T-cell (primary cell): ENCODE data around the gene C6orf120. TPM values are rescaled to one million over a fixed set of nuclear protein-coding genes. Genes with fewer than 3 reads are reported as not detected.

ENCODE experiments used
- ATAC-seq, 4 experiments: fragments of 200-7000 bp in 3 of 4; fragments of 150-1000 bp in 1 of 4; cut with Tn5 transposase; replicated peaks in 1 of 4; 1 replicate in 3 of 4; 2 replicates in 1 of 4; pipeline ENCODE4 v1.10.0; 2021; ENCODE audit warnings: moderate library complexity in 3 of 4, mild to moderate bottlenecking in 2 of 4, moderate number of reproducible peaks in 1 of 4
- CTCF ChIA-PET, 2 donors: fragments of 300-600 bp; sonication (Branson Sonifier 250); formaldehyde crosslinking; loops; one replicate each; lab custom pipeline; 2022; ENCODE audit warnings: antibody characterized with exemption in 2 of 2; lab: Charles Lee
- POLR2A ChIA-PET, 2 donors: fragments of 300-600 bp; sonication (Branson Sonifier 250); formaldehyde crosslinking; loops; one replicate each; lab custom pipeline; 2022; ENCODE audit warnings: antibody characterized with exemption in 2 of 2; lab: Charles Lee
- DNase-seq, 35 experiments: peaks; one replicate each; pipeline versions ENCODE4 v3.0.0 to v3.0.0-alpha.2; 2013 to 2023
- H3K27ac ChIP-seq: one replicate; pipeline ENCODE4 v1.5.1; 2013; ENCODE audit warnings: low read length
- H3K27me3 ChIP-seq, 2 experiments: replicated peaks in 1 of 2; 1 replicate in 1 of 2; 2 replicates in 1 of 2; pipeline versions ENCODE4 v1.6.1 to v1.7.0; 2013; ENCODE audit warnings: low read length in 1 of 2, mixed read lengths in 1 of 2; ENCODE audit not compliant: control insufficient read depth in 2 of 2, insufficient read depth in 2 of 2; ENCODE audit errors: extremely low read depth in 1 of 2
- H3K36me3 ChIP-seq, 2 donors: 1 replicate in 1 of 2; 2 replicates in 1 of 2; pipeline versions ENCODE4 v1.6.1 to v1.7.0; 2013; ENCODE audit warnings: low read length in 1 of 2; ENCODE audit not compliant: control insufficient read depth in 2 of 2, insufficient read depth in 1 of 2; ENCODE audit errors: extremely low read depth in 1 of 2
- H3K4me1 ChIP-seq, 2 experiments: 1 replicate in 1 of 2; 2 replicates in 1 of 2; pipeline versions ENCODE4 v1.6.1 to v1.7.0; 2013; ENCODE audit warnings: low read length in 2 of 2, mixed read lengths in 1 of 2; ENCODE audit not compliant: insufficient read depth in 2 of 2, control insufficient read depth in 1 of 2; ENCODE audit errors: extremely low read depth in 1 of 2
- H3K4me3 ChIP-seq, 2 donors: 1 replicate in 1 of 2; 2 replicates in 1 of 2; pipeline versions ENCODE4 v1.5.1 to v1.7.0; 2013; ENCODE audit warnings: mild to moderate bottlenecking in 2 of 2, low read length in 1 of 2, moderate library complexity in 1 of 2; ENCODE audit not compliant: control insufficient read depth in 1 of 2; ENCODE audit errors: extremely low read depth in 1 of 2
- H3K9me3 ChIP-seq: 2 replicates; pipeline ENCODE4 v1.7.0; 2013
- H3K27ac Mint-ChIP-seq, 2 donors: one replicate each; pipeline ENCODE4 v1.8.0; 2020 to 2021; ENCODE audit warnings: mild to moderate bottlenecking in 2 of 2, mixed read lengths in 2 of 2
- H3K27me3 Mint-ChIP-seq, 2 donors: one replicate each; pipeline ENCODE4 v1.8.0; 2021 to 2022; ENCODE audit warnings: mixed read lengths in 2 of 2
- H3K36me3 Mint-ChIP-seq: one replicate; pipeline ENCODE4 v1.8.0; 2021; ENCODE audit warnings: mixed read lengths
- H3K4me1 Mint-ChIP-seq, 3 donors: one replicate each; pipeline ENCODE4 v1.8.0; 2020 to 2022; ENCODE audit warnings: mixed read lengths in 3 of 3, mild to moderate bottlenecking in 1 of 3
- H3K4me3 Mint-ChIP-seq, 3 donors: one replicate each; pipeline ENCODE4 v1.8.0; 2020 to 2022; ENCODE audit warnings: mild to moderate bottlenecking in 3 of 3, mixed read lengths in 3 of 3, moderate library complexity in 3 of 3
- H3K9me3 Mint-ChIP-seq, 3 donors: one replicate each; pipeline ENCODE4 v1.8.0; 2020 to 2022; ENCODE audit warnings: mixed read lengths in 3 of 3
- WGBS: methylation state at CpG from one replicate; pipeline ENCODE4 v1.1.5; 2013; ENCODE audit warnings: missing lambda C conversion rate; ENCODE audit not compliant: insufficient coverage; 5-methylcytosine and 5-hydroxymethylcytosine counted together
- total RNA-seq, 35 experiments: library from RNA in 6 of 35; stranded (reverse) in 6 of 35; fragments of 120-200 nt in 1 of 35; gene quantifications; one replicate each; pipeline versions ENCODE4 v1.2.1 to v1.2.4 and lab custom pipeline; 2013 to 2026

Gene C6orf120
- total RNA-seq, 5 donors from 2014 or later (not counting 1 experiment from before 2014, with no cell fraction given): 17.6 to 30.7 (median 26.2) TPM

DNA sequence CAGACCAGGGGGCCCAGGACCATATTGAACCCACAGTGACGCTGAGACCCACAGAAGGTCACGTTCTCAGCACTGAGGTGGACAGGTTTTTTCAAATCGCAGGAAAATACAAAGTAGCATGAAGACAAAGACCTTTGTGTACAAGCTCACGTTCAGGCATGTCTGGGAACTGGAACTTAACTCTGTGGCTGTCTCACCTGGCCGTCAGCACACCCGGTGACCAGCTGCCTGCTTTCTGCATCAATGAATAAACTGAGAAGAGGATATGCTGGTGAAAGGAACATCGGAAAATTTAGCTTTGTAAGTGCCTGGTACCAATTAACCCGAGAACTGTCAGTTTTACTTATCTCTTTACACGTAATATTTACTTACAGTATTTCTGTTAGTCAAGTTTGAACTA is 36.6 kb upstream of the C6orf120 start:
- WGBS: 69% methylated on average over 4 of the region's 9 CpGs
- peaks cover 52% of the 10 kb centered on the region for H3K36me3 Mint-ChIP-seq

DNA sequence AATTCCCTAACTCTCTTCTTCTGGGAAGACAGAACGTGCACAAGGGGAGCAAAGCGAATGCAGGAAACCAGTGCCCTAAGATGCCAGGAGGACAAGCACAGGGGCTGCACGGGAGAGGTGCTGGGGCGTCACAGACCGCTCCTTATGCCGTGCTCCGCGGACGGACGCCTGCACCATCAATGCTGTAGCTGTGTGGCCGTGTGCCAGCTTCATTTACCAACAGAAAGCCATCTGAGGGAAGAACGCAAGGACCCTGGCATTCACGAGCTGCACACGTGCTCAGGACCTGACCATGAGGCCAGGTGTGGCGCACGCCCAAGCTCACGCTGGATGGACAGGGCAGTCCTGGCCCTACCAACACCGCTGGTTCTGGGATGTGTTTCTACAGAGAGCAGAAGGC is 35.5 kb upstream of the C6orf120 start:
- no peaks in the 10 kb centered on the region for H3K27me3 ChIP-seq
- ChIA-PET CTCF (no interaction called here), POLR2A (no interaction called here)
- H3K4me1 ChIP-seq: no peaks in the 10 kb centered on the region
- peaks cover 5 to 8% of the 10 kb centered on the region in 2 donors for H3K36me3 ChIP-seq
- Mint-ChIP-seq H3K4me1 (peaks cover 0 to 13% (median 7%) of the 10 kb centered on the region in 3 donors), H3K9me3 (no peaks in the 10 kb centered on the region), H3K27me3 (no peaks in the 10 kb centered on the region), H3K27ac (no peak overlapping the region), H3K4me3 (no peak overlapping the region), H3K36me3 (peaks cover 55% of the 10 kb centered on the region)
- no peak for DNase-seq
- H3K9me3 ChIP-seq: no peaks in the 10 kb centered on the region
- no peak overlapping the region for H3K27ac ChIP-seq
- no peak overlapping the region for H3K4me3 ChIP-seq
- 96% methylated on average over 18 of the region's 18 CpGs for WGBS
- ATAC-seq: no peak

More for the DNA sequence above, 36.6 kb upstream of the C6orf120 start:
- no peak overlapping the region for H3K4me3 ChIP-seq
- CTCF ChIA-PET: no interaction called here
- H3K9me3 Mint-ChIP-seq: no peaks in the 10 kb centered on the region
- peaks cover 0 to 10% (median 5%) of the 10 kb centered on the region in 3 donors for H3K4me1 Mint-ChIP-seq
- no peak for DNase-seq
- no peaks in the 10 kb centered on the region for H3K27me3 Mint-ChIP-seq
- H3K27ac ChIP-seq: no peak overlapping the region
- no peak overlapping the region for H3K4me3 Mint-ChIP-seq
- POLR2A ChIA-PET: no interaction called here
- peaks cover 8% of the 10 kb centered on the region in 2 donors for H3K36me3 ChIP-seq
- no peaks in the 10 kb centered on the region for H3K9me3 ChIP-seq
- no peaks in the 10 kb centered on the region for H3K27me3 ChIP-seq
- ATAC-seq: no peak
- H3K27ac Mint-ChIP-seq: no peak overlapping the region
- no peaks in the 10 kb centered on the region for H3K4me1 ChIP-seq

DNA sequence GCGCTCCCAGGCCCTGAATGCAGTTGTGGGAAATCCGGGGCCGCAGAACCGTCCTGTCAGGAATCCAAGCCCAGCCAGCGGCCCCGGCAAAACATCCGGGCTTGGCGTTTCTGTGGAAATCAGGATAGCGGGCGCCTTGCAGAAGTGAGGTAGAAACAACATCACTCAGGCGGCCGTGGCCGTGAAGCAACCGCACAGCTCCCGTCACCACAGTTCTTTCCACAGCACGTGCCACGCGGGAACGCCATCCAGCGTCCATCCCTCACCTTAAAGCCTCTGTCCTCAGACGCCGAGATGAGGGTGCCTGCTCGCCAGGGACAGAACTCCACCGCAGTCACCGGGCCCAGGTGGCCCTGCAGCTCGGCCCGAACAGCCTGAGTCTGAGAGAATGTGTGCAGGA is 34.2 kb upstream of the C6orf120 start:
- no peaks in the 10 kb centered on the region for H3K9me3 Mint-ChIP-seq
- no peak overlapping the region for H3K27ac Mint-ChIP-seq
- no peak overlapping the region for H3K4me3 Mint-ChIP-seq
- H3K9me3 ChIP-seq: no peaks in the 10 kb centered on the region
- H3K36me3 Mint-ChIP-seq: peaks cover 57% of the 10 kb centered on the region
- H3K27me3 ChIP-seq: no peaks in the 10 kb centered on the region
- ChIA-PET POLR2A (no interaction called here), CTCF (no interaction called here)
- H3K27me3 Mint-ChIP-seq: no peaks in the 10 kb centered on the region
- no peak for DNase-seq
- H3K27ac ChIP-seq: no peak overlapping the region
- ATAC-seq: no peak
- H3K4me1 ChIP-seq: no peaks in the 10 kb centered on the region
- peaks cover 4 to 11% of the 10 kb centered on the region in 2 donors for H3K36me3 ChIP-seq
- 97% methylated on average over 21 of the region's 27 CpGs for WGBS
- H3K4me3 ChIP-seq: no peak overlapping the region
- H3K4me1 Mint-ChIP-seq: peaks cover 0 to 16% (median 7%) of the 10 kb centered on the region in 3 donors

DNA sequence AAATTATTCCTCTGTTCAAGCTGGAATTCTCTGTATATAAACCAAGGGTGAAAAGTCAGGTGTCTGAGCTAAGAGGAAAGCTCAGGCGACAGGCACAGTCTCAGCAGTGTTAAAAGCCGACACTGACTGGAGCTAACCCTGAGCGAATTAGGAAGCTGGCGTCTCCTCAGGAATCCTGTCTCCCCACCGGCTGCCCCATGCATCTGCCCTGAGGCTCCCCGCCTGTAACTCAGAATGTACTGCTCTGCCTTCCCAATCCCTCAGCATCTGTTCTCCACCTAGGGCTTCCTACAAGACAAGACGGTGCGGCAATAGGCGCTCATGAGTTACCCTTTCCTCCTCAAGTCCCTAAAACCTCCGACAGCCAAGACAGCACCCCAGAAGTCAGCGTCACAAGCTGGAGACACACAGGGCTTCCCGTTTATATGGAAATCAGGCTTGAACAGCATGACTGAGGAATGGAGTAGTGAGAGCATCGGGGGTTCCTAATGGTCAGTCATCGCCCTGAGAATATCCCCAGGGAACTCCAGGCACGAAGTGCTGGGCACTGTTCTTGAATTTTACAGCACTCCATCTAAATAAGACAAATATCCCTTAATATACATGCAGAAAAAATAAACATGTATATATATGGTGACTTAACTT is 33.6 kb upstream of the C6orf120 start:
- Mint-ChIP-seq H3K27me3 (no peaks in the 10 kb centered on the region), H3K4me1 (peaks cover 0 to 16% (median 7%) of the 10 kb centered on the region in 3 donors), H3K27ac (no peak overlapping the region), H3K36me3 (peaks cover 54% of the 10 kb centered on the region), H3K9me3 (no peaks in the 10 kb centered on the region), H3K4me3 (no peak overlapping the region)
- ChIA-PET POLR2A (no interaction called here), CTCF (no interaction called here)
- no peak for DNase-seq
- Histone ChIP-seq H3K36me3 (peaks cover 4 to 11% of the 10 kb centered on the region in 2 donors), H3K27me3 (no peaks in the 10 kb centered on the region), H3K9me3 (no peaks in the 10 kb centered on the region), H3K4me3 (no peak overlapping the region), H3K4me1 (no peaks in the 10 kb centered on the region), H3K27ac (no peak overlapping the region)
- ATAC-seq: no peak
- WGBS: 96% methylated on average over 6 of the region's 15 CpGs

DNA sequence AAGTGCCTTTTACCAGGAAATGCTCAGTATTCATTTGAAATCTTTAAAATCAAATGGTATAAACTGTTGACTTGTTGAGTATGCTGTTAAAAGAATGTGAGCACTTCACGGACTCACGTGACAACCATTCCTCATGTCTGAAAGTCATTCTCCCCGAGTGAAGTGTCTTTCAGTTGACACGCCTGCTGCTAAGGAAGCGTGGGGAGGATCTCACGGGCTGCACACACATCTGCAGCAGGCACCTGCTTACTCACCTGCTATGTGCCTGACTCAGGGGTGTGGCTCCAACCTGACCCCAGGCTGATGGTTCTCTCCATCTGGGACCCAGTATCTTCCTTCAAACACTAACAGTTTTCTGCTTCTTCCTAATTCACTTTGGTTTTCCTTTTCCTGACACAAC is 32.8 kb upstream of the C6orf120 start:
- 73% methylated on average over 6 of the region's 6 CpGs for WGBS
- no peaks in the 10 kb centered on the region for H3K9me3 Mint-ChIP-seq
- H3K27me3 Mint-ChIP-seq: no peaks in the 10 kb centered on the region
- ChIA-PET CTCF (interaction anchor here in 1 of 2 donors (0.6 kb wide), 1 partner anchor 31 kb away, joined by 3 read pairs; no protein-coding TSS in a partner anchor), POLR2A (no interaction called here)
- no peaks in the 10 kb centered on the region for H3K4me1 ChIP-seq
- H3K27me3 ChIP-seq: no peaks in the 10 kb centered on the region
- H3K4me1 Mint-ChIP-seq: peaks cover 0 to 16% (median 7%) of the 10 kb centered on the region in 3 donors
- H3K4me3 ChIP-seq: no peak overlapping the region
- H3K27ac ChIP-seq: no peak overlapping the region
- no peak for DNase-seq
- H3K9me3 ChIP-seq: no peaks in the 10 kb centered on the region
- H3K36me3 Mint-ChIP-seq: peaks cover 47% of the 10 kb centered on the region
- no peak overlapping the region for H3K4me3 Mint-ChIP-seq
- H3K27ac Mint-ChIP-seq: no peak overlapping the region
- no peak for ATAC-seq
- H3K36me3 ChIP-seq: peaks cover 4 to 11% of the 10 kb centered on the region in 2 donors

DNA sequence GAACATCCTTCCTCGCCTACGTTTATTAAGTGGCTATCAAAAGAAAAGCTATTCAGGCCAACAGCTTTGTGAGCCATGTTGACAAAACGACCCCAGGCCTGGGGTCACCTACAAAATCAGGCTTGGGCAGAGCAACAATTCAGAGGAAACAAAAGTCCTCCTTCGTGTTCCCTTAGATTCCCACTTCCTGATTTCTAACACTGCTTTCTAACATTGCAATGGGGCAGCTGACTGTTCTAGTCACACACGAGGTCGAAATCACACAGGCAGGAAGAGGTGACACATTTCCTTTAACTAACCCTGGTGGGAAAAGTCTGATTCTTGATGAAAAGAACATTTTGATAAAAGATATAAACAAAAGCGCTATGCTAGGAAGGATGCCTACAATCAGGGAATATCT is 32.0 kb upstream of the C6orf120 start:
- 67% methylated on average over 3 of the region's 7 CpGs for WGBS
- peaks cover 51% of the 10 kb centered on the region for H3K36me3 Mint-ChIP-seq
- POLR2A ChIA-PET: interaction anchor here in 1 of 2 donors (0.6 kb wide), 1 partner anchor 38 kb away, joined by 14 read pairs; no protein-coding TSS in a partner anchor

More for the DNA sequence above, 32.0 kb upstream of the C6orf120 start:
- Histone ChIP-seq H3K36me3 (peaks cover 4 to 11% of the 10 kb centered on the region in 2 donors), H3K27ac (no peak overlapping the region), H3K4me1 (no peaks in the 10 kb centered on the region), H3K4me3 (no peak overlapping the region), H3K9me3 (no peaks in the 10 kb centered on the region), H3K27me3 (no peaks in the 10 kb centered on the region)
- Mint-ChIP-seq H3K4me1 (peaks cover 0 to 16% (median 7%) of the 10 kb centered on the region in 3 donors), H3K9me3 (no peaks in the 10 kb centered on the region), H3K27ac (peak overlapping the region in 1 of 2 donors; percentile 16), H3K4me3 (no peak overlapping the region), H3K27me3 (no peaks in the 10 kb centered on the region)
- DNase-seq (no peak), ATAC-seq (no peak)
- CTCF ChIA-PET: interaction anchor here (0.6 to 0.8 kb wide), 2 partner anchors 31 to 261 kb away, joined by 3 to 4 read pairs; no protein-coding TSS in a partner anchor
